HFF-Myc (cell line): ENCODE measurements around the gene PAK2.

Source experiments
- DNase-seq: peaks from one replicate; pipeline ENCODE4 v3.0.0-alpha.2; 2011; ENCODE audit warnings: low read depth; ENCODE audit errors: extremely low read depth
- H3K4me3 ChIP-seq: replicated peaks from 2 replicates; pipeline ENCODE4 v1.5.1; 2011; ENCODE audit warnings: low read depth, mild to moderate bottlenecking, control low read depth, low read length
- TF ChIP-seq, protein P1 (sequence below): IDR thresholded peaks from 2 replicates; pipeline ENCODE4 v1.5.1; 2012; ENCODE audit warnings: mild to moderate bottlenecking, low read depth, low read length, control low read depth; ENCODE audit errors: missing control alignments

The PAK2 gene

DNA sequence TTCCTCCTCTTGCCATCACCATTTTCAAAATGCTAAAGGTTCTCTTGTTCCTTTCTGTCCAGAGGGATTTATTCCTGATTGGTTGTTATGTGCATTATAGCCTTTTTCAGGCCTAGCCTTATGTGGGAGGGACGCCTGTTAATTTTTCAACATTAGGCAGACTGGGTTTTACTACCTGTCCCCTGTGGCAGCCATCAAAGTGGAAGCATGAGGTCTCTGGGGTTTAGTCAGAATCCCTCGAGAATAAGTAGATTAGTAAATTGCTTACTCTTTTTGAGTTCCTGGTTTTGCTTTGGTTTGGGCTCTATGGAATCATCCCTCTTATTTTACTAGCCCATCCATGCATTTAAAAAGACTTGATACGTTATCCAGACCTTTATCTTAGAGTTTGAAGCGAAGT is 32.4 kb downstream of the PAK2 start:
- TF ChIP-seq, protein P1, sequence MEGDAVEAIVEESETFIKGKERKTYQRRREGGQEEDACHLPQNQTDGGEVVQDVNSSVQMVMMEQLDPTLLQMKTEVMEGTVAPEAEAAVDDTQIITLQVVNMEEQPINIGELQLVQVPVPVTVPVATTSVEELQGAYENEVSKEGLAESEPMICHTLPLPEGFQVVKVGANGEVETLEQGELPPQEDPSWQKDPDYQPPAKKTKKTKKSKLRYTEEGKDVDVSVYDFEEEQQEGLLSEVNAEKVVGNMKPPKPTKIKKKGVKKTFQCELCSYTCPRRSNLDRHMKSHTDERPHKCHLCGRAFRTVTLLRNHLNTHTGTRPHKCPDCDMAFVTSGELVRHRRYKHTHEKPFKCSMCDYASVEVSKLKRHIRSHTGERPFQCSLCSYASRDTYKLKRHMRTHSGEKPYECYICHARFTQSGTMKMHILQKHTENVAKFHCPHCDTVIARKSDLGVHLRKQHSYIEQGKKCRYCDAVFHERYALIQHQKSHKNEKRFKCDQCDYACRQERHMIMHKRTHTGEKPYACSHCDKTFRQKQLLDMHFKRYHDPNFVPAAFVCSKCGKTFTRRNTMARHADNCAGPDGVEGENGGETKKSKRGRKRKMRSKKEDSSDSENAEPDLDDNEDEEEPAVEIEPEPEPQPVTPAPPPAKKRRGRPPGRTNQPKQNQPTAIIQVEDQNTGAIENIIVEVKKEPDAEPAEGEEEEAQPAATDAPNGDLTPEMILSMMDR: no peak
- DNase-seq: no peak
- H3K4me3 ChIP-seq: no peak overlapping the region

DNA sequence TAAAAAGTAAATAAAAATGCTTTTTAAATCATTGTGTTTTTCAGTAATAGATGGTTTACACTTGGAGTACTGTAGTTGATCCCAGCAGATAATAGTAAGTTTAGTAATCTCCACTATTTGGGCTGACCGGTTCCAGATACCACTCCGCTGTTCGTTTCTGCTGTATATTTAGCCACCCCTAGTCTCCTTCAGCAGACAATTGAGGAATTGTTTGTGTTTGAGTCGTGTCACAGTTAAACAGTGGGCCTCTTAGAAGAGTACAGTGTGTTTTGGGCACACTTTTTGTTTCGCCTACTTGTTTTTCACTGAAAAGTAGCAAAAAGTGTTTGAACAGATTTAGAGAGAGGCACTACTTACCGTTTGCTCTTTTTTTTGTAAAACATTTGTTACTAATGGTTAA is 33.2 kb downstream of the PAK2 start:
- no peak overlapping the region for H3K4me3 ChIP-seq
- TF ChIP-seq, protein P1: no peak
- DNase-seq: no peak

DNA sequence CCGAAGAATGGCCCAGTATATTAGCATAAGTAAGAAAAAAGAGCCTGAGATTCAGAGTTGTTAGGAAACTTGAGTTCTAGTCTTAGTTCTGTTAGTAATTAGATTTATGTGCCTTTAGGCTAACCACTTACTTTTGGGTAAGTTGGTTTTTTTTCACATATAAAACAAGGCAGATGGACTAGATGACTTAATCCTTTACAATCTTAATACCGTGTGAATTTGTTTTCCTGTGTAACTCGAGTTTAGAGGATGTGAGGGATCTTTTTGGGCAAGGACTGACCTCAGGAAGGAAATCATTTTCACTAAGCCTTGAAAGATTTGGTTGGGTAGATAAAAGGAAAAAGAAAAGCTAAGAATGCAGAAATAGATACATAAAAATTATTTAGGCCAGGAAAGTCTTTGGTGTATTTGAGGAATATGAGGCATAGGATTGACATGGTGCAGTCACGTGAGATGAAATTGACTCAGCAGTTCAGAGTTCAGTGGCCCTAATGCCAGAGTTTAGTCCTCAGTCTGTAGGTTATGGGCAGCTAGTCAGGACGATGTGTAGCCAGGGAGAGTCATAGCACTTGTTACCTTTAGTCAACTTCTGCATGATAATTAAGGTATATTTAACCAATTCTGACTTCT is 34.6 kb downstream of the PAK2 start:
- no peak overlapping the region for H3K4me3 ChIP-seq
- TF ChIP-seq, protein P1: no peak
- DNase-seq: peak; percentile 10

DNA sequence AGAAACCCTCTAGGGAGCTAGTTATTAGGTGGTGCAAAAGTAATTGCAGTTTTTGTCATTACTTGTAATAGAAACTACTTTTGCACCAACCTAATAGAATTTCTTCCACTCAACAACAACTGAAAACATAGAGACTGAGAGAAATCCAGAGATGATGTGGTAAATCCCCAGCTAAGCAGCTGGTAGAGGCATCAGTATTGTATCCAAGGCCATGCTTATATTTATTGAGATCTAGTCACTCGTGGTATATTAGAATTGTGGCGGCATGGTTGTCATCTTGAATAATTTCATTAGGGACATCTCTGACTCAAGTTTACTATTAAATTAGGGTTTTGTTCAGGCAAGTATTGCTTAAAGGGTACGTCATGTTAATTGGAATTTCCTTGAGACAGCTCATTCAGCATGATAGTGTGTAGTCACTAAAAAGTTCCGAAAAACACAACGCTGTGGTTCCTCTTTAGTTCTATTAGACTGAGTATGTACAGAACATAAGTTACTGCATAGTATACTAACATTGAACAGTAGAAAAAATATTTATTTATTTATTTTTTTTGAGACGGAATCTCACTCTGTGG is 35.3 kb downstream of the PAK2 start:
- TF ChIP-seq, protein P1: no peak
- H3K4me3 ChIP-seq: no peak overlapping the region
- no peak for DNase-seq

DNA sequence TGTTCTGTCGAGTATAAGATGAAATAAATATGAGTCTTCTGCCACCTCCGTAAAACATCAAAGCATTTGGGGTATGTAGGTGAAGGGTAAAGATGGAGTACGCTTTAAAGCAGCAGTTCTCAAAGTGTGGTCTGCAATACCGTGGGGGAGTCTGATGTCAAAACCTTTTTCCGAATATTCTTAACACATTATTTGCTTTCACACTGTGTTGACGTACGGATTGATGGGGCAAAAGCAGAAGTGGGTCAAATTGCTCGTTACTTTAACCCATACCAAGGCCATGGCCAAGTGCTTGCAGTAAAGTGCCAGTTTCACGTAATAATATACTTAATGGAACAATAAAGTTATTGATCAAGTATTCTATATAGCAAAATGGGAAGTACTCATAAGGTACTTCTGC is 36.3 kb downstream of the PAK2 start:
- DNase-seq: no peak
- TF ChIP-seq, protein P1: no peak
- H3K4me3 ChIP-seq: no peak overlapping the region

DNA sequence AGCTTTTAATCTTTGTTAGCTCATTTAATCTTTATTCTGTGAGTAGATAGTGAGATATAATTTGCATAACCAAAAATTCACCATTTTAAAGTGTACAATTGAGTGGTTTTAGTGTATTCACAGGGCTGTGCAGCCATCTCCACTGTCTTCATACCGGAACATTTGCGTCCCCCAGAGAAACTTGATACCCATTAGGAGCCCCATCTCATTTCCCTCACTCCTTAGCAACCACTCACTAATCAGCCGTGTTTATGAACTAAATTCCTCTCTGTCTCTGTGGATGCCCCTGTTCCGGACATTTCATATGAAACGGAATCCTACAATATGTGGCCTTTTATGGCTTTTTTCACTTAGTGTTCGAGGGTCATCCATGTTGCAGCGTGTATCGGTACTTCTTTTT is 38.2 kb downstream of the PAK2 start:
- H3K4me3 ChIP-seq: no peak overlapping the region
- TF ChIP-seq, protein P1: no peak
- no peak for DNase-seq

DNA sequence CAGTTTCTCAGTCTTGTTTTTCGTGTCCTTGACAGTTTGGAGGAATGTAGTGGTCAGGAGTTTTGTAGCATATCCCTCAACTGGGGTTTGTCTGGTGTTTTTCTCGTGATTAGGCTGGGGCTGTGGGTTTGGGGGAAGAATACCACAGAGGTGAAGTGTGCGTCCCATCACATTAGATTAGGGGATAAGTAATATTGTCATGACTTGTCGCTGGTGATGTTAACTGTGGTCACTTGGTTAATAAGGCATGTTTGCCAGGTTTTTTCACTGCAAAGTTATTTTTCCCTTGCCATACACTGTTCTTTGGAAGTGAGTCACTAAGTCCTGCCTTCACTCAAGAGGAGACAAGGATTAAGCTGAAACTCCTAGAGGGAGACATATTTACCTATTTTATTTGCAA is 39.1 kb downstream of the PAK2 start:
- TF ChIP-seq, protein P1: no peak
- peak; percentile 11 for DNase-seq
- no peak overlapping the region for H3K4me3 ChIP-seq
